AML-193 (cell line): ENCODE results near the gene COPA.

ENCODE experiments used
- DNase-seq, 2 experiments: peaks; one replicate each; lab custom pipeline; 2025; lab: John Stamatoyannopoulos, UW

COPA gene

DNA sequence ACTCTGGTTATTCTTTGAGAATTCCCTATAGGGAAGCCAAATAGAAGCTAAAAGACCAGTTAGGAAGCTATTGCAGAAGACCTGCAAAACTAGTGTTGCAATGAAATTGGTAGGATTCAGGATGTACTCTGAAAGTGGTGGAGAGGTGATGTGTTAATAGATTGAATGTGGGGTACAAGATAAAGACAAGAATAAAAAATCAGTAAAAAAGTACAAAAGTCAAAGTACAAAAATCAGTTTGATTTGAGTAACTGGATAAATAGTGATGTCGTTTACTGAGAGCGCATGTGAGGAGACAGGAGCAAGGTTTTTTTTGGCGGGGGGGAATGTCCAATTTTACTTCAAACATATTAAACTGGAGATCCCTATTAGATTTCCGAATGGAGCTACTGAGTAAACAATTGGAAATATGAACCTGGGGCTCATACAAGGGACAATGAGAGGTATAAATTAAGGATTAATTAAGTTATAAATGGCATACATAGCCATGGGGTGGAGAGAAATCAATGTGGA is 78.2 kb downstream of the COPA start:
- DNase-seq, result no peak

DNA sequence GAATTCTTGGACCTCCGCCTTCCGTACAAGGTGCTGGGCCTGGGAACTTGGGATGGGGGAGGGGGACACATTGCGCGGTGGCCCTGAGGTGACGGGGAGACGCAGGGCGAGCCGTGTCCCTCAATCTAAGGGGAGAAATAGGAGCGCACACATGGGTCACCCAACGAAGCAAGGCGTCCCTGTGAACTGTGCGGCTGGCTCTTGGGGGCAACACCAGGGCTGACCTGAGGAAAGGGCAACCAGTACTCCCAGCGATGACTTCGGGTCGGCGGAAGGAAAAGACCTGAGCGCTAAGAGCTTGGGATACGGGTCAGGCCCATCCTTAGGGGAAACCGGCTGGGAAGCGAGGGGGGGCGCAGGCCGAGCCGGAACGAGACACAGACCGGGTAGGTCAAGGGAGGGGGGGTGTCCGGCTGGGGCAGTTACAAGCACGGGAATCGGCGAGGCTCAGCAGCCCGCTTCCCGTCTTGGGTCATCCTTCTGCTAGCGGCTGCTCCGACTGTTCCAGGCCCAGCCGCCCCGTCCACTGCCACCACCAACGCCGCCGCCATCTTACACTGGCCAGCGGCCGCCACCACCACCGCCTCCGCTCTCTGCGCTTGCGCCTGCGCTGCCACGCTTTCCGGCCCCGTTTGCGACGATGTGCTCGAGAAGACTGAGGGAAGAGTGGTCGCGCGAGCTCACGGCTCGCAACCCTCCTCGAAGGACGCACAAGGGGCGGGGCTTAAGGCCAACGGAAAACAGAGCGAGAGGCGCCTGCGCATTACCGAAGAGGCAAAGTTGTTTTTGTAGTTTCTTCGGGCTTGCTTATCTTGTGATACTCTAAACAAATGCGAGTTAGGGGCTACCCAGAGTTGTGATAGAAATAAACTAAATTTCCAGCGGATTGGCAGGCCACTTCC is 80.9 kb downstream of the COPA start, which contains the start of gene DCAF8:
TSS of gene DCAF8 (minus strand) at position 657 of the 902 bp plus-strand sequence. CDS start 18,541 bp downstream, outside the sequence.
- DNase-seq, result peak; percentile 95 to 96

DNA sequence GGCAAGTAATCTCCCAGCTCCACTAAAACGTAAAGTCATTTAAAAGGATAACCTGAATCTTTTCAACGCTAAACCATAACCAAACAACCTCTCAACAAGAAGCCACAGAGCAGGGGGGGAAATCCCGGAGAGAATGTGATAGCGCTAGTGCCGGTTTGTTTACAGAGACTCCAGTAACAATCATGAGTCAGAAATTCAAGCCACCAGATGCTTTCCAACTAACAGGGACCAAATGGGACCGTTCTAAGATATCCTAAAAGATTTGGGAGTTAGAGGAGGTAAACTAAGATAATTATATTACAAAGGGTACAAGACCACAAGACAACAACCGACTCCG is 81.5 kb downstream of the COPA start:
- DNase-seq, result peak in 1 of 2 experiments; percentile 17

DNA sequence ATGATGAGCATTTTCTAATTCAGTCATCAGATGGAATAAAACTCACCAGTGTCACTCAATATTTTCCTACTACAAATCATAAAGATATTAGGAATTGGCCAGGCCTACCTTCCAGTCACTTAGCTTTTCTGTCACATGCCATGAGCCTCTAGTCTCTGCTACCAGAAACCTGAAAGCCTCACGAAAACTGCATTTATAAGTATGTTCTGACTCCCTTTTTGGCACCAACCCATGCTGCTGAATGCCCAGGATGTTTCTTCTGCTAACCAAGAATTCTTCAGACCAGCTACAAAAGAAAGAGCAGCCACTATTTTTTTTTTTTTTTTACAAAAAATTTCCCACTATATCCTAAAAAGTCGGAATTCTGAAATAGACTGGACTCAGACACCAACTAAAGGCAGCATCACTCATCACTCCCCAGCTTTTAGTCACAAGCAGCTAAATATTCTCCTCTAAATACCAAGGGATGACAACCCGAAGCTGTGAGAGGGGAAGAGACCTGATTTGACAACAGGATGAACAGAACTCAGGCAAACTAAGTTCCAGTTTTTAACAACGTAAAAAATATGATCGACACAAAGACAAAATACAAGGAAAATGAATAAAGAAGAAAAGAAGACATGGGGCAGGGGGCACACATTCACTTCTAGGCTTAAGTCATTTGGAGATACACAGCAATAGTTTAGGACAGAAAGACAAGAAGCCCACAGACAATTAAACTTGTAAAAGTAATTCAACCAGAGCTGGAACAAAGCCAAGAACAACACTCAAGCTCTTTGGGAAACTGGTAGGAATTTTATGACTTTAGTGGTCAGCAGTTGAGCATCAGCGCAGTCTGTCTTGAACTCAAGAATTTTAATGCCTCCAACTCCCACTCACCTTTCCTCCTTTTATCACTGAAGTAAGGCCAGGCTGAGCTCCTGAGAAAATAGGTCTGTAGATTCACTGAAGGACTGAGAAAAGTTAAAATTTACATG is 82.4 kb downstream of the COPA start:
- DNase-seq, result no peak

DNA sequence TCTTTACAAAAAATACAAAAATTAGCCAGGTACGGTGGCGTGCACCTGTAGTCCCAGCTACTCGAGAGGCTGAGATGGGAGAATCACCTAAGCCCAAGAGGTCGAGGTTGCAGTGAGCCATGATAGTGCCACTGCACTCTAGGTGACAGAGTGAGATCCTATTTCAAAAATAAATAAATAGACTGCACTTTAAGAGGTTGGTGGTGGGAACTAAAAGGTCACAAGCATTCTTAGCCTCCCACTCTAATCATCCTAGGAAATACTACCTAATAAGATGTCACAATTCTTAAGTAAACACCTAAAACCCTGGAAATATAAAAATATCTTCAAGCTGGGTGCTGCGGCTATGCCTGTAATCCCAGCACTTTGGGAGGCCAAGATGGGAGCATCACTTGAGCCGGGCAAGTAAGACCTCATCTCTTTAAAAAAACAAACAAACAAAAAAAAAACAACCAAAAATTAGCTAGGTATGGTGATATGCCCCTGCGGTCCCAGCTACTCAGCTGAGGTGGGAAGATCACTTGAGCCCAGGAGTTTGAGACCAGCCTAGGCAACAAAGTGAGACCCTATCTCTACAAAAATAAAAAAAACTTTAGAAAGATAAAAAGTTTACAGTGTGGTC is 84.8 kb downstream of the COPA start:
- DNase-seq, result no peak

DNA sequence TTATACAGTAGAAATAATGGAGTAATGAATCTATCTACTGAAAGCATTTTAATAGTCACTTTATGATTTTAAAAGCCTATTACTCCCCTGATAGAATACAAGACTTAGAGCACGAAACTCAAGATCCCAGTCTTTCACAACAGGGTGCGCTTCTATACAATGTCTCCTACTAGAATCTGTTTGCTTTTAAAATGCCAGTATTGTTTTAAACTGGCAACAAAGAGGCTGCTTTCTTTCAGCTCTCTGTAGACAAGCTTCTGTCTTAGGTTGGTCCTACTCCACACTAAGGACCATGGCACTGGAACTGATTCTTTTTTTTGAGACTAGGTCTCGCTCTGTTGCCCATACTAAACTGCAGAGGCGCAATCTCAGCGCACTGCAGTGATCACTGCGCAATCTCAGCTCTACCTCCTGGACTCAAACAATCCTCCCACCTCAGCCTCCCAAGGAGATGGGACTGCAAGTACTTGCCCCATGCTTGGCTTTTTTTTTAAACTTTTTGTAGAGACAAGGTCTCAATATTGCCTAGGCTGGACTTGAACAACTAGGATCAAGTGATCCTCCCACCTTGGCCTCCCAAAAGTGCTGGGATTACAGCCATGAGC is 85.5 kb downstream of the COPA start:
- no peak for DNase-seq

DNA sequence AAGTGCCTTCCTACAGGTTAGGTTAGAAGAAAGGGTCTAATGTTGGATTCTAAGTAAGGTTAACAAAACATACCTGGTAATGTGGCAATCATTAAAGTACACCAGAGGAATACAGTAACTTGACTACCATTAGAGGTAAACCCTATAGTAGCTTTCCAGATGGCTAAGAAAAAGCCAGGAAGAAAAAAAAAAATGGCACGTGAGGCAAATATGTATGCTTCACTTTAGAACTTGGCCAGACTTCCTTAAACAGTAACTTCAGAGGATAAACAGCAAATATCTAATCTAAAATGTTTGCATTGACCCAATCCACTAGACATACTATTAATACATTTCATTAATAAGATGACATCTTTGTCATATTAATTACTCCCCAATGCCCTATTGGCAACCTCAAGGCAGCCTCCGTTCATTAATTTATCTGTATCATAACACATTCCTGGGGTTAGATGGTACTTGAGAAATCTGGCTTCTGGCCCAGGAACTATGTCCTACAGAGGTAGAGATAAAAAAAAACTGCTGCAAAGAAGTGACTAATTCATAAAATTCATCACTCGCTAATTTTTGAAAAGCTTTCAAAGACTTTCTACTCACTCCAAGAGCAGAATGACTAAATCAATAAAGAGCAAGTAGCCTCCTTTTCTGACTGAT is 86.5 kb downstream of the COPA start:
- DNase-seq, result no peak

DNA sequence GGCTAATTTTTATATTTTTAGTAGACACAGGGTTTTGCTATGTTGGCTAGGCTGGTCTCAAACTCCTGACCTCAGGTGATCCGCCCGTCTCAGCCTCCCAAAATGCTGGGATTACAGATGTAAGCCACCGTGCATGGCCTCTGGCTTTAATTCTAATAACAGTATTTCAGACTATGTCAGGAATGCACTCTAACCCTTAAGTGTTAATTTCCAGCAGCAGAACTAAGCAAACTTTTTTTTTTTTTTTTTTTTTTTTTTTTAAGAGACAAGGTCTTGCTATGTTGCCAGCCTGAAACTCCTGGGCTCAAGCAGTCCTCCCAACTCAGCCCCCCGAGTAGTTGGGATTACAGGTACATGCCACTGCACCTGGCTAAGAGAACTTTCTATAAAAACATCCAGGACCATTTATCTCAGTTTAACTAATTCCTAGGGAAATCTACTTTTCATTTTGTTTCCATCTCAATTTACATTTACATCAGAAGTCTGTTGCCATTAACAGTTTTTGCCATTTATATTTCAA is 87.2 kb downstream of the COPA start:
- DNase-seq, result no peak

DNA sequence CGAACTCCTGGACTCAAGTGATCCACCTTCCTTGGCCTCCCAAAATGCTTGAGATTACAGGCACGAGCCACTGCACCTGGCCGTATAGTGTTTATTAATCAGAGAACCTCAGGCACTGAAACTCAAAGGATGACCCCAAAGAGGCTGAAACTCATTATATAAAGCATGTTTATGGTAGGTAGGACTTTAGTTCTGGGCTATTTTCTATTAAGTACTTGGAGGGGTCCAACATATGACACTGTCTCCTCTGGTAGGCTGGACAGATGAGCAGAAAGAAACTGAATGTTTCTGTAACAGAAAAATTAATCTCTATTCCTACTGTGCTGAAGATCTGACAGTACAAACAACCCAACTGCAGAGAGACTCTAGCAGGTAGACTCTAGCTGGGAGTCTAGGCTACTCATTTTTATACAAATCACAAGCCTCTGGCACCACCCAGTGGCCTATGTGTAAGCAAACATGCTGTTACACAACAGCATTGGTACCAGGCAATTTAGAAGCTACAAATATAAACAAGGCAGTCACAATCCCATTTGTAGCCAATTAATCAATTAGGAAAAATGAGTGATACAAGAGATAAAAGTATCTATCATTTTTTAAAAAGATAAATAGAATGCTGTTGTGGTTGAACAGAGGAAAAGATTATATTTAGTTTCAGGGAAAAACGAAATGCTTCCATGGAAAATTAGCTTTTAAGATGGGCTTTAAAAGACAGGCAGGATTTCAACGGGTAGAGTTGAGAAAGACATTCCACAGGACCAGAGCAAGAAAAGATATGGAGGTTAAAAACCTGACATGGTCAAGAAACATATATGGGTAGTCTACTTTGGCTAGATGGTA is 91.1 kb downstream of the COPA start:
- peak; percentile 49 to 67 for DNase-seq

DNA sequence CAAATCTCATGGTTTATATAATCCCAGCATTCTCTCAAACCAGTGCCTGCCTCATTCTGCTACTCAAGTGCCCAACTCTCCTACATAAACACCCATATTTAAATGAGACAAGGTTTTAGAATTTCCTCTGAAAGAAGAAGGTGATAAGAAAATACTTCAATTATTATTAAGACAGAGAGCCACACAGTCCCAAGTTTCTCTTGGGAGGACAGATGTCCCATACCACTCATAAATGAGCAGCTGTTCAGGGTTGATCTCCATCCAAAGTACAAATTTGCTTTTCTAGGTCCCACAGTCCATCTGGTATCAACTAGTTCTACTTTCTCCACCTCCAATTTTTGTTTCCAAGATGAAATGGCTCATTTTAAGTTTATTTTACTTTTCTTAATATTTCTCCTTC is 92.0 kb downstream of the COPA start:
- no peak for DNase-seq

DNA sequence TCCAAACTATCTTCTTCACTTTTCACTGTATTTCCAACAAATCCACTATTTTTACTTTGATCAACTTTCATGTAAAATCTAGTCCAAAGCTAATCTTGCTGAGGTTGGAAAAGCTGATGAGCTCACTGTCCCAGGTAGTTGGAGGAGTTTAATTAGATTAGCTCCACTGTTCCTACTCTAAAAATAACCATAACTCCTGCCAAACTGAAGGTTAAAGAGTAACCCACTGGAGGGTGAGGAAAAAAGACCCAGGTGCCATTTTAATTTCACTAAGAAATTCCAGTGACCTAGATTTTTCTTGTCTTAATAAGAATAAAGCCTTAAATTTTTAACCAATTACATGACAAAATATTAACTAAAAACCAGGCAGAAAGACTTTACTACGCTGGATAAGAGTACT is 96.0 kb downstream of the COPA start:
- DNase-seq, result no peak

DNA sequence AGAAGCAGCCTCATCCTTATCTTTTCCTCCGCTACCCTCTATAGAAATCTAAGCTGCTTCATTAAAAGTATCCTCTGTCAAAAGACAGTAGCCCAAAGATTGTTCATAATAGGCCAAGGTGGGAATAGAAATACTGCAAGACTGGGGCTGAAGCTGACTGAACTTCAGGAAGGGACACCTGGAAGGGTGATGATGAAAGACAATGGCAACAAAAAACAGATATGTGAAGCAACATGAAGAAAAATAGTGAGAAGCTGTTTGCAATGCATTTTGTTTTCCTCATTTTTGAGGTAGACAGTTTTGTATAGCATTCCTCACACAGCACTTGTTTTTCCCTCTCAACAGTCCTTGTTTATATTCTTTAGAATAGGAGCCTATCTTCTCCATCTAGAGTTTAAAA is 97.6 kb downstream of the COPA start:
- no peak for DNase-seq

DNA sequence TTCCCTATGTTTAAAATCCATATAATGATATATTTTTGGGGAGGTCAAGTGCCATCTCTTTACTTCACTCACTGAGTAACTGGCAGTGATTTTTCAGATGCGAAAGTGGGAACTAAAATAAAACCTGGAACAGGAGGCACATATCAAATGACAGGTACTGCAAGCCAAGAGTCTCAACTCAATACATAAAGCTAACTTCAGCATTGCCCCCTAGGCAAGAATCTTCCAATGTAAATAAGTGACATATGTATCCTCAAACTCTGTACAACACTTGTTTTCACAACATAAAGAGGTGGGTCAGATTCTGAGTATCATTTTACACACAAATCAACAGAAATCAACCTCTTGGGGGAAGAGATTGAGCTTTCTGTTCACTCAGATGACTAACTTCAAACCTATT is 98.8 kb downstream of the COPA start:
- DNase-seq, result no peak

DNA sequence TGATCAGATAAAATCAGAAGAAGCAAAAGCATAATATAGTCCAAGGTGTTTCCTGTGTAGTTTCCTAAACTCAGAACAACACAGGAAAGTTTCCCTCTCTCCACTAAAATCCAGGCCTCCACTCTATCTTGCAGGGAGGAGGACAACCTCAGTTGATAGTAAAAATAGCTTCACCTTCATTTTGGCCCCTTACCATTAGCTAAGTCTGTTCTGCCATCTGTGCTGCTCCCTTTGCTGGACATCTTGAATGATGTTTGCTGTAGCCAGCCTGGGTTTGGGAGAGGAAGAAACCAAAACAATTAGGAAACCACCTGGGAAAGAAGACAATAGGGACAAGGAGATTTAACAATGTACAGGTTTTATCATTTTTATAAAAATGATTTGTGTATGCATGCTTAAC is 99.3 kb downstream of the COPA start:
- DNase-seq, result no peak

DNA sequence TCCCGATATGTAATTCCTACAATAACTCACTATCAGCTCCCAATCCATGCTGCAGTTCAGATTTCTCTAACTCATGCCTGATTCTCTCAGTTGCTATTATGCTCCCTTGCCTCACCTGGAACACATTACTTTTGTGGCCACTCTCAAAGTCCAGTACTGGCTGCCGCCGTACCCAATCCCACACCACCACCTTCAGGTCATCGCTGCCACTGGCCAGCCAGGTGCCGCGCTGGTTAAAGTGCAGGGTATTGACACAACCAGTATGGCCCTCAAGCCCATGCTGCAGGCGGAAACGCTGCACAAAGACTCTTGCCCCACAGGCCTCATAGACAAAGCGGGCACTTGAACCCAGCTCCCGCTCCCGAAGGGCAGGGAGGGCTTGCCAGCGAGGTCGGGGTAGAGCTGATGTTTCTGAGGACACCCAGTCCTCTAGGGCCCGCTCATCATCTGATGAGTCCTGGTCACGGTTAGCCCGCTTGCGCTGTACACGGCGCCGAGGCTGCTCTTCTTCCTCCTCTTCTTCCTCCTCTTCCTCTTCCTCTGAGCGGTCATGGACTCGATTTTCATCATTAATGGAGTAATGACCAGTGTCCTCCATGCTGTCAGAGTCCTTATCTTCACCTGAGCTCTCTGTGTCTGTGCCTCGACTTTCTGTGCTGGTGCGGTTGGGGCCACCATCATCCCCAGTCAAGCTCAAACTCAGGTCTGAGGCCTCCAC is 103.3 kb downstream of the COPA start:
- DNase-seq, result no peak
